Breast epithelium (tissue), 3 donors: Measurements from ENCODE around the gene SIRT3.

Source experiments
- CTCF ChIP-seq, 3 donors: fragments of 450-650 bp; IDR thresholded peaks; one replicate each; pipeline ENCODE4 v1.5.1; 2016 to 2017; ENCODE audit warnings: antibody characterized with exemption in 3 of 3, mild to moderate bottlenecking in 3 of 3, moderate library complexity in 3 of 3
- POLR2A ChIP-seq: fragments of 450-650 bp; IDR thresholded peaks from one replicate; pipeline ENCODE4 v1.6.1; 2016; ENCODE audit warnings: antibody characterized with exemption, mild to moderate bottlenecking, moderate library complexity
- POLR2AphosphoS5 ChIP-seq, 3 donors: sonication (generic); formaldehyde crosslinking; IDR thresholded peaks; one replicate each; pipeline ENCODE4 v1.6.1; 2017; ENCODE audit warnings: antibody characterized with exemption in 3 of 3

GRCh38 chr11:213111-213510 lies 23.0 kb downstream of the SIRT3 start:
- TF ChIP-seq CTCF (IDR thresholded peaks at IDR 0.05) (no peak), POLR2A (no peak), POLR2AphosphoS5 (IDR thresholded peaks at IDR 0.05) (no peak)
